ENCODE data around the gene PRPF40B.
"Not testable (repeated sequence)": the region's sequence is repeated elsewhere in the genome, so short reads cannot be mapped to it uniquely, and the experiment has no call there.

The PRPF40B gene

GRCh38 chr12:49609059-49609874 is 14.1 kb upstream of the PRPF40B start:
- DNase-seq (ENCODE audit: low read depth in 2 of 2) = no peak

- no peak for DNase-seq (ENCODE audit: low read depth in 2 of 2)
Measured at GRCh38 chr12:49609875-49610154, 13.5 kb upstream of the PRPF40B start.

GRCh38 chr12:49610785-49611184 is 12.6 kb upstream of the PRPF40B start:
- not testable (repeated sequence) for DNase-seq (ENCODE audit: low read depth in 2 of 2)

DNA sequence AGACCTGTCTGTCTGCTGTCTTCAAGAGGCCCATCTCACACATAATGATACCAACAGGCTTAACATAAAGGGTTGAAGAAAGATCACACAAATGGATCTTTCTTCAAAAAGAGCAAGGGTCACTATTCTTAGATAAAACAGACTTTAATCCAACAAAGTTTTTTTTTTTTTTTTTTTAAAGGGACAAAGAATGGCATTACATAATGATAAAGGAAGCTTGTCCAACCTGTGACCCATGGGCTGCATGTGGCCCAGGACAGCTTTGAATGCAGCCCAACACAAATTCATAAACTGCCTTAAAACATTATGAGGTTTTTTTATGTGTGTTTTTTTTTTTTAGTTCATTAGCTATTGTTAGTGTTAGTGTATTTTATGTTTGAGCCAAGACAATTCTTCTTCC is 11.2 kb upstream of the PRPF40B start:
- DNase-seq (ENCODE audit: low read depth in 2 of 2) = no peak

DNA sequence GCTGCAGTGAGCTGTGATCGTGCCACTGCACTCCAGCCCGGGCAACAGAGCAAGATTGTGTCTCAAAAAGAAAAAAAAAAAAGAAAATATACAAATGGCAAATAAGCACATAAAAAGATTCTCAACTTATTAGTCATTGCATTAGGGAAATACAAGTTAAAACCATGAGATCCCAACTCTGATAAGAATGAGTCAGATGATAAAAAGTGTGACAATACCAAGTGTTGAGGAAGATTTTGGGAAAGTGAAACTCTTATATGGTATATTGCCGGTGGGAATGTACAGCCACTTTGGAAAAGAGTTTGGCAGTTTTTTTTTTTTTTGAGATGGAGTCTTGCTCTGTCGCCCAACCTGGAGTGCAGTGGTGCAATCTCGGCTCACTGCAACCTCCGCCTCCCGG is 7.6 kb upstream of the PRPF40B start:
- no peak for DNase-seq (ENCODE audit: low read depth in 2 of 2)

DNA sequence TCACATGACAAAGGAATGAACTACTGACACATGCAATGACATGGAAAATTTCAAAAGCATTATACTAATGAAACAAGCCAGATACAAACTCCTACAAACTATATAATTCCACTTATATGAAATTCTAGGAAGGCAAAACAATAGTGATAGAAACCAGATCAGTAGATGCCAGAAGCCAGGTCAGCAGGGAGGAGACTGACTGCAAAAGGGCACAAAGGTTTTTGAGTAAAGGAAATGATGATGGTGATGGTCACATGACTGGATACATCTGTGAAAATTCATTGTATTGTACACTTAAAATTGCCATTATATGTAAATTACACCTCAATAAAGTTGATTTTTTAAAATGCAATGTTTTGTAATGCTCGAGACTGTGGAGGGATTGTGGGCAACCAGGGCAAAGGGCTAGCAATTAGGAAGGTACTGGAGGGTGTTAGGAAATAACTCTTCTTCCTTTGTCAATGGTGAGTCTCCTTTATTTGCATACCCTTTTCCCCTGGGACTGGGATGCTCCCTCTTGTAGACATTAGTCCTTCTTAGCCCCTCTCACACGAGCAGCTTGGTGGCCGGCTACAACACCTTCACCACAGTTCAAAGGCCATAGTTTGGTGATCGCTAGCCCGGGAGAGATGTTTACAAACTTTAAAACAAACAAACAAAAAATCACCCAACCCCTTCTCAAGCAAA is 6.7 kb upstream of the PRPF40B start:
- DNase-seq (ENCODE audit: low read depth in 2 of 2) = no peak

DNA sequence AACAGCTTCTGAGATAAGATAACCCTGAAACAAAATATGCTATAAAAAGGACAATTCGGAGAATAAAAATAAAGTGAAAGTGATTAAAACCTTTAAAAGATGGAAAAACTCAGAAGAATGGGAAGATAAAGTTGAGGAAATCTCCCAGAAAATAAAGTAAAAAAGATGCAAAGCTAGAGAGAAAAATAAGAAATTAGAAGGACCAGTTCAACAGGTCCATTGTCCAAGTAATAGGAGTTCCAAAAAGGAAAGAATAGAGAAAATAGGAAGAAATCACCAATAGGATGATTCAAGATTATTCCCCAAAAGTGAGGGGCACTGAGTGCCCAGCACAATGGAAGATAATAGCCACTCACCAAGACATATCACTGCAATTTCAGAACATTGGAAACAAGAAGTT is 4.8 kb upstream of the PRPF40B start:
- DNase-seq (ENCODE audit: low read depth in 2 of 2) = no peak

- DNase-seq (ENCODE audit: low read depth in 2 of 2) = no peak
Measured at GRCh38 chr12:49619286-49619685, 4.1 kb upstream of the PRPF40B start.

DNA sequence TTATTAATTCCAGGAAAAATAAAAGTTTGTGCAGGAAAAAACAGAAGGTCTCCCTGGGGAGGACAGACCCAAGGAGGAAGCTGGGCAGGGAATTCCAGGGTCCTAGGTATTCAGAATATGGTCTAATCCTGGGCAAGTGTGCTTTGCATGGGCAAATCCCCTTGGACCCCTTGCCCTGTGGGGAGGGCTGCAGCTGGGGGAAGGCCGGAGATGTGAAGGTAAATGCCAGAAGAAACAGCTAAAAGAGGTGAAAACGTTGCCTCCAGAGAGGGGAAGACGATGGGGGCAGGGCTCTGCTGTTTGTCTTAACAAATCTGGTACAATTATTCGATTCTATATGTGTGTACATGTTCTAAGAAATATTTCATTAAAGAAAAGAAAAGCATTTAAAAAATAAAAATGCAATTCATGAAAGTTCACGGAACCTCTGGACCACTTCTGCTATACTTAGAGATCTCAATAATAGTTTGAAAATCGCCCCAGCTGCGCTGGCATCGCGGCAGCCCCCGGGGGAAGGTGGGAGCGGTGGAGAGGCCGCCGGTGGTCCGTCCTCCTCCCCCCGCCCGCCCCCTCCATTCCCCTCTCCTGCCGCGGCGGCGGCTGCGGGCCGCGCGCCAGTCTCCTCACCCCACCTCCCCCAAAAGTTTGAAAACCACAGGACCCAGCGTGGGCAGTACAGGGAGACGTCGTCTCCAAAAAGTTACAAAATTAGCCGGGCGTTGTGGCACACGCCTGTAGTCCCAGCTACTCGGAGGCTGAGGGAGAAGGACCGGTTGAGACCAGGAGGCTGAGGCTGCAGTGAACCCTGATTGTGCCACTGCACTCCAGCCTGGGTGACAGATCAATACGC is 1.5 kb upstream of the PRPF40B start:
- peak in 1 of 2 donors; percentile 11 for DNase-seq (ENCODE audit: low read depth in 2 of 2)

- DNase-seq (ENCODE audit: low read depth in 2 of 2) = peak; percentile 6 to 14
Measured at GRCh38 chr12:49622501-49623141, 740 bp upstream of the PRPF40B start.

DNA sequence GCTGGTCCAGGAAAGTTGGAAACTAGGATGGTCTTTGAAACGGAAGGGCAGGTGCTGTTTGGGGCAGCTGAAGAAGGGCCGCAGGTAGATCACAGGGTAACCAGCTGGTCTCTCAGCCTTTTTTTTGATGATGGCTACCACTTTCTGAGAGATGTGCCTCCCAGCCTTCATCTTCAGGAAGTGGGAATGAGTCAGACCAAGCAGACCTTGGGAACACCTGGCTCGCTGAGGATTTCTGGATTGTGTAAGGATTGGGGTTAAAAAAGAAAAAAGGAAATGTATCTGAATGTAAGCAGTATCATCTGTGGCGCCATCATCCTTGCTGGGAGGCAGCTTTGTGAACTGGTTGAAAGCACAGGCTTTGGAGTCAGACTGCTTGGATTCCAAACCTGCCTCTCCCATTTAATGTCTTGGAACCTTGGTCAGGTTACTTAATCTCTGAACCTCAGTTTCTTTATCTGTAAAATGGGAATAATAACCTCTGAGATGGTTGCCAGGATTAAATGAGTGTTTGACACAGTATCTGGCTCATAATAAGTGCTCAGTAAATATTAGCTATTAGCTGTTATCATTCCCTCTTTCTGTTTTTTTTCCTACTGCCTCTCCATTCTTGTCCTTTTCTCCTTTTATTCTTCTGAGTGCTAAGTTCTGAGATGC is 1.7 kb downstream of the PRPF40B start:
- no peak for DNase-seq (ENCODE audit: low read depth in 2 of 2)

- peak in 1 of 2 donors; percentile 23 for DNase-seq (ENCODE audit: low read depth in 2 of 2)
Measured at GRCh38 chr12:49626169-49626835, 2.9 kb downstream of the PRPF40B start.

DNA sequence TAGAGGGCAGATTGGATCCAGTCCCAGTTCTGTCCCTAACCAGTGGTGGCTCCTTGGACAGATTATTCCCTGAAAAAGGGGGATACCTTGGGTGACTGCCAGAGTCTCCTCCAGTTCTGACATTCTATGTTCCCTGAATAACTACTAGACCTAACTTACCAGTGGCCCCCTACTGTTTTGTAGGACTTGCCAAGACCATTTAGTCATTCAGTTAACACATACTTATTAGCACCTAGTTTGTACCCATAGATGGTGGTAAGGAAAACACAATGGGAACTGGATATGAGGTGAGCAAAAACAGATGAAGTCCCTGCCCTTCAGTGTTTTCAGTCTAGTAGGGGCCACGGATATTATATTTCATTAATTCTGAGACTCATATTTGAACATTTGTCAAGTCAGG is 3.5 kb downstream of the PRPF40B start:
- no peak for DNase-seq (ENCODE audit: low read depth in 2 of 2)

GRCh38 chr12:49627752-49628360 is 4.5 kb downstream of the PRPF40B start:
- no peak for DNase-seq (ENCODE audit: low read depth in 2 of 2)

- no peak for DNase-seq (ENCODE audit: low read depth in 2 of 2)
Measured at GRCh38 chr12:49631336-49631907, 8.1 kb downstream of the PRPF40B start.

- DNase-seq (ENCODE audit: low read depth in 2 of 2) = no peak
Measured at GRCh38 chr12:49632401-49632800, 9.0 kb downstream of the PRPF40B start.

- DNase-seq (ENCODE audit: low read depth in 2 of 2) = no peak
Measured at GRCh38 chr12:49632986-49633702, 9.8 kb downstream of the PRPF40B start.

DNA sequence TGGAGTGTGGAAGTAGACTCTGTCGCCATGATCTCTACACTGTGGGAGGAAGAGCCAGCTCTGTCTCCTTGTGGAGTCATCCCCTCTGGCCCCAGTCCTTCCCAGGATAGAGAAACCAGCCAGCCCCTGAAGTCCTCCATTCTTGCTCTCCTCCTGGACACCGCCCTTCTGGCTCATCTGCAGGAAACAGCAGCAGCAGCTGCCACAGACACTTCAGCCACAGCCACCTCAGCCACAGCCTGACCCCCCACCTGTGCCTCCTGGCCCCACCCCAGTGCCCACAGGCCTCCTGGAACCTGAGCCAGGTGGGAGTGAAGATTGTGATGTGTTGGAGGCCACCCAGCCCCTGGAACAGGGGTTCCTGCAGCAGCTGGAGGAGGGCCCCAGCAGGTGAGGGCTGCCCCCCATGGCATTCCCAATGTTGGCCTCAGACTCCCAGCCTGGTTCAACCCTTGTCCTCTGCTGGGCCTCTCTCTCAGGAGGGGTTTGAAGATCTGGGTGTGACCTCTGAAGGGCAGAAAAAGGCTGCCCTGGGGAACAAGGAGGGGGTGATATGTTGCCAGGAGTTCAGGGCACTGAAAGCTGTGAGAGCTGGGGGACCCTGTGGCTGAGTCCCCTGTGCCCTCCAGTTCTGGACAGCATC is 10.5 kb downstream of the PRPF40B start:
- no peak for DNase-seq (ENCODE audit: low read depth in 2 of 2)

GRCh38 chr12:49635036-49635435 is 11.7 kb downstream of the PRPF40B start:
- no peak for DNase-seq (ENCODE audit: low read depth in 2 of 2)
